ENCODE results near the gene TRPM6. TPM values are rescaled to one million over a fixed set of nuclear protein-coding genes. Genes with fewer than 3 reads are reported as not detected.

TRPM6 gene
- total and polyA plus RNA-seq, 8 donors: under 0.01 to 18.8 (median 2.3) TPM; not detected in 2

DNA sequence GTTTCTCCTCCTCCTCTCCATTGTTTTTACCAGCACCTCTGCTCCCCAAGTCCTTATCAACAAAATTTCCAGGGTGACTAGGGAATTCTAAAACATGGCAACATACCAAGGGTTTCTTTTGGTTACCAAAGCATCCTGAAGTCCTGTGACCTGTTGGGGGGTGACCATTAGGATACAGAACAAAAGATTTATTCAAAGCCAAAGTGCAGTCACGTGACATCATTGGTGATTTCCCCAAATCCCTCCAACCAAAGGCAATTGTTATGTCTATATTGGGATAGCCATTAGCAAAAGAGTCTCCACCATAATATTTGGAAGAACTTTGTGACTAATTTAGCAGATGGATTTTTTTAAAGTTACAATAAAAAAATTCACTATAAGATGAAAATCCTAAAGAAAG, 168.4 kb downstream of the TRPM6 start:
- no peak for DNase-seq
- Histone ChIP-seq H3K27me3 (no peaks in the 10 kb centered on the region), H3K36me3 (no peaks in the 10 kb centered on the region), H3K4me3 (no peak overlapping the region), H3K27ac (no peak overlapping the region), H3K4me1 (no peaks in the 10 kb centered on the region), H3K9me3 (no peaks in the 10 kb centered on the region)
- WGBS, 5 donors: 67 to 87% (median 78%) methylated on average over 1 of the region's 1 CpG
- intact Hi-C loops (cut with DNase I; ENCODE audit: low total_unique reads): no loop called here
- TF ChIP-seq, protein P1, sequence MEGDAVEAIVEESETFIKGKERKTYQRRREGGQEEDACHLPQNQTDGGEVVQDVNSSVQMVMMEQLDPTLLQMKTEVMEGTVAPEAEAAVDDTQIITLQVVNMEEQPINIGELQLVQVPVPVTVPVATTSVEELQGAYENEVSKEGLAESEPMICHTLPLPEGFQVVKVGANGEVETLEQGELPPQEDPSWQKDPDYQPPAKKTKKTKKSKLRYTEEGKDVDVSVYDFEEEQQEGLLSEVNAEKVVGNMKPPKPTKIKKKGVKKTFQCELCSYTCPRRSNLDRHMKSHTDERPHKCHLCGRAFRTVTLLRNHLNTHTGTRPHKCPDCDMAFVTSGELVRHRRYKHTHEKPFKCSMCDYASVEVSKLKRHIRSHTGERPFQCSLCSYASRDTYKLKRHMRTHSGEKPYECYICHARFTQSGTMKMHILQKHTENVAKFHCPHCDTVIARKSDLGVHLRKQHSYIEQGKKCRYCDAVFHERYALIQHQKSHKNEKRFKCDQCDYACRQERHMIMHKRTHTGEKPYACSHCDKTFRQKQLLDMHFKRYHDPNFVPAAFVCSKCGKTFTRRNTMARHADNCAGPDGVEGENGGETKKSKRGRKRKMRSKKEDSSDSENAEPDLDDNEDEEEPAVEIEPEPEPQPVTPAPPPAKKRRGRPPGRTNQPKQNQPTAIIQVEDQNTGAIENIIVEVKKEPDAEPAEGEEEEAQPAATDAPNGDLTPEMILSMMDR (IDR thresholded peaks at IDR 0.05): no peak
- TF ChIP-seq POLR2AphosphoS5 (IDR thresholded peaks at IDR 0.05) (no peak), EP300 (IDR thresholded peaks at IDR 0.05) (no peak), POLR2A (IDR thresholded peaks at IDR 0.05) (no peak)

DNA sequence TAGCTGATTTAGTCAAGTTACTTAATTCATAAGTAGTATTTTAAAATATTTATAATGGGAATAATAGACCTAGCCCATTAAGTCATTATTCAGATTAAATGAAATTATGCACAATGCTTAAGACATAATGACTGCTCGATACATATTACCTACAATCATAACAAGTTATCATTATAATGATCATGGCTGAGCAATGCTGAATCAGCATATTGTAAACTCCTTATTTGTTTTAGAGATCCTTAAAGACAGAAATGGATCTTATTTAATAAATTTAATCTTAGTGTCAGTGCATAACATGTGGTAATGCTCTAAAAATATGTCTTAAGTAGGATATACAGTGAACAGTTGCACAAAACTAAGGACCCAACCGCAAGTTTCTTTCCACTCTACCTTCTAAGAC, 169.0 kb downstream of the TRPM6 start:
- H3K4me3 ChIP-seq: no peak overlapping the region
- DNase-seq: no peak
- no peaks in the 10 kb centered on the region for H3K4me1 ChIP-seq
- no peak for TF ChIP-seq EP300 (IDR thresholded peaks at IDR 0.05)
- TF ChIP-seq POLR2A (IDR thresholded peaks at IDR 0.05): no peak
- no peak for TF ChIP-seq POLR2AphosphoS5 (IDR thresholded peaks at IDR 0.05)
- TF ChIP-seq, protein P1 (IDR thresholded peaks at IDR 0.05): no peak
- intact Hi-C loops (cut with DNase I; ENCODE audit: low total_unique reads): no loop called here
- H3K27me3 ChIP-seq: no peaks in the 10 kb centered on the region
- H3K27ac ChIP-seq: no peak overlapping the region
- H3K9me3 ChIP-seq: no peaks in the 10 kb centered on the region
- 90 to 96% (median 92%) methylated on average over 2 of the region's 2 CpGs for WGBS, 5 donors
- no peaks in the 10 kb centered on the region for H3K36me3 ChIP-seq

DNA sequence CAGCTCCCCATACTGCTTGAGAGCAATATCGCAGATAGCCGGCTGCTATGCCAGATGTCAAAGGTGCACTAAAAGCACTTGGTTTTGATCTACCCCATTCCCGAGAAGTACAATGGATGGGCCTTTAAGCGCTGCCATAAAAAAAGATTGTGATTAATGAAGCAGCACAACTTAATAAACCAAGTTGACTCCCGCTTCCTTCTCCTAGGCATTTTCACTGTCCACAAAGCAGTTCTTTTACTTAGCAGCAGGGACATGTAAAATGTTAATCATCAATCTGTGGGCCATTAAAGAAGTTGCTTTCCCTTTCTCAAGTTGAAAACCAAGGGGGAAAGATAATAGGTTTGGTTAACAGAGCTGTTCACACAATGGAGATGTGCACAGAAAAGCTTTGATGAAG, 176.4 kb downstream of the TRPM6 start:
- Histone ChIP-seq H3K9me3 (no peaks in the 10 kb centered on the region), H3K4me1 (no peaks in the 10 kb centered on the region), H3K27me3 (no peaks in the 10 kb centered on the region), H3K27ac (no peak overlapping the region), H3K4me3 (no peak overlapping the region), H3K36me3 (no peaks in the 10 kb centered on the region)
- intact Hi-C loops (cut with DNase I; ENCODE audit: low total_unique reads): no loop called here
- DNase-seq: no peak
- TF ChIP-seq, protein P1 (IDR thresholded peaks at IDR 0.05): no peak
- TF ChIP-seq EP300 (IDR thresholded peaks at IDR 0.05) (no peak), POLR2AphosphoS5 (IDR thresholded peaks at IDR 0.05) (no peak)
- WGBS, 5 donors: 47 to 68% (median 52%) methylated on average over 5 of the region's 5 CpGs

DNA sequence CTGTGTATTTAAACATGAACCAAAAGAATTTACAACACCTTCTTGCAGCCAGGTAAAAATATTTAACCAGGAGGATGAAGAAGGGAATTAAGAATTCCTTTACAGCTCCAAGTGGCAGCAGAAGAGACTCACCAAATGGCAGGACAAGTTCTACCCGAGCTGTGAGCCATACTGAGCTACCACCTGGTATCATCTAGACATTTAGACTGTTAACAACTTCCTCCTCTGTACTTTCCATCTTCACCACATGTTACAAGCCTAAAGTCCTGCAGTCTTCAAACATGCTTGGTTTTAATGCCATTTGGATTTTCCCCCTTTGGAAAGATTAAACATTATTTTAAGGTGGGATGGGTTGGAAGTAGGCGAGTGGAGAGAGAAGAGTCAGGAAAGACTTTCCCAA, 190.2 kb downstream of the TRPM6 start:
- no peaks in the 10 kb centered on the region for H3K36me3 ChIP-seq
- H3K9me3 ChIP-seq: no peaks in the 10 kb centered on the region
- no peaks in the 10 kb centered on the region for H3K4me1 ChIP-seq
- no peak overlapping the region for H3K27ac ChIP-seq
- intact Hi-C loops (cut with DNase I; ENCODE audit: low total_unique reads): no loop called here
- TF ChIP-seq, protein P1 (IDR thresholded peaks at IDR 0.05): no peak
- no peak for TF ChIP-seq POLR2A (IDR thresholded peaks at IDR 0.05)
- no peak for TF ChIP-seq EP300 (IDR thresholded peaks at IDR 0.05)
- TF ChIP-seq POLR2AphosphoS5 (IDR thresholded peaks at IDR 0.05): no peak
- no peaks in the 10 kb centered on the region for H3K27me3 ChIP-seq
- 50 to 76% (median 67%) methylated on average over 2 of the region's 2 CpGs for WGBS, 5 donors
- DNase-seq: no peak
- no peak overlapping the region for H3K4me3 ChIP-seq

Measured in stomach (tissue), 9 donors.